GM12878 (cell line): ENCODE data around the gene CAB39. TPM values are rescaled to one million over a fixed set of nuclear protein-coding genes. Genes with fewer than 3 reads are reported as not detected.

Experiments
- GABPA ChIP-seq: IDR thresholded peaks from 2 replicates; pipeline ENCODE4 v1.6.1; 2014; ENCODE audit warnings: antibody characterized with exemption, low read depth, mild to moderate bottlenecking, inconsistent platforms
- GATAD2B ChIP-seq: fragments of 450-650 bp; conservative IDR thresholded peaks from 2 replicates; pipeline ENCODE4 v1.6.1; 2017; ENCODE audit warnings: low read depth, mild to moderate bottlenecking, moderate library complexity
- POLR2AphosphoS2 ChIP-seq: IDR thresholded peaks from 2 replicates; pipeline ENCODE4 v1.6.1; 2011; ENCODE audit warnings: low read depth, mild to moderate bottlenecking, low read length, improper control_type of control experiment, moderate library complexity
- POLR2AphosphoS5 ChIP-seq: IDR thresholded peaks from 2 replicates; pipeline ENCODE4 v1.6.1; 2011; ENCODE audit warnings: mild to moderate bottlenecking, low read length, inconsistent platforms
- PRDM15 ChIP-seq: fragments of 450-650 bp; formaldehyde crosslinking; IDR thresholded peaks from 2 replicates; pipeline ENCODE4 v1.4.0; 2020; ENCODE audit warnings: mild to moderate bottlenecking, moderate library complexity
- RCOR1 ChIP-seq: conservative IDR thresholded peaks from 2 replicates; pipeline ENCODE4 v1.6.1; 2012; ENCODE audit warnings: low read depth, low read length, improper control_type of control experiment
- polyA plus RNA-seq, 11 experiments: library from polyadenylated mRNA; depleted of rRNA in 4 of 11; unstranded in 6 of 11; stranded (reverse) in 5 of 11; fragments of >200 nt; fragmentation: Nextera tagmentation in 4 of 11; fragmentation: Illumina TruSeq in 1 of 11; extraction: Ambion mirVana in 4 of 11; extraction: Trizol in 1 of 11; gene quantifications; 1 replicate in 1 of 11; 2 replicates in 10 of 11; pipeline versions ENCODE4 v1.2.1 to v1.2.3, GENCODE V29; 2011 to 2016; ENCODE audit warnings: inconsistent platforms in 2 of 11, missing spikeins in 2 of 11, low read depth in 1 of 11
- total RNA-seq, 4 experiments: library from RNA; depleted of rRNA in 3 of 4; stranded (reverse); fragments of >200 nt in 3 of 4; fragmentation: Illumina TruSeq in 1 of 4; extraction: Trizol in 1 of 4; gene quantifications; 2 replicates each; pipeline versions ENCODE4 v1.2.1 to v1.2.3, GENCODE V29; 2013 to 2021
- TF ChIP-seq, protein P1 (sequence below): IDR thresholded peaks from 2 replicates; pipeline ENCODE4 v1.6.1; 2011; ENCODE audit warnings: borderline replicate concordance, low read depth, mild to moderate bottlenecking, moderate library complexity, low read length; ENCODE audit not compliant: insufficient read depth, poor library complexity, severe bottlenecking

Gene CAB39
- total and polyA plus RNA-seq, 10 of the 15 experiments (the other 5 are each of a cell fraction or from before 2014, with no cell fraction given): 13.3 to 129 (median 62.9) TPM

DNA sequence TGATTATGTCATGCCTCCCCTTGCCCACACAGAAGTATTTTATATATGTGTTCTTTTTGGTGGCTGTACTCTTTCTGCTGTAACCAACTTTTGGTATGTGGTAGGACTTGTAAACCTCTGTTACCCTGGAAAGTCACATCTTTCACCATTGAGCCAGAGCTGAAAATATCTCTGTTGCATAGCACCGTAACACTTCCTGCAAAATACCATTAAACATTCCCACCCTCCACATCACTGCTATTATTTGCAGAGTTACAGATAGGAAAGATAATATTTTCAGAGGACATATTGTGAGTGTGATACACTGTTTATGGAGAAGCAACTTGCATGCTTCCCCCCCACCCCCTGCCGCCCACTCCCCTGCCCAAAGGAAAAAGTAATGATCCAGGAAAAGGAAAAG is 44.8 kb downstream of the CAB39 start (continued):
- TF ChIP-seq, protein P1, sequence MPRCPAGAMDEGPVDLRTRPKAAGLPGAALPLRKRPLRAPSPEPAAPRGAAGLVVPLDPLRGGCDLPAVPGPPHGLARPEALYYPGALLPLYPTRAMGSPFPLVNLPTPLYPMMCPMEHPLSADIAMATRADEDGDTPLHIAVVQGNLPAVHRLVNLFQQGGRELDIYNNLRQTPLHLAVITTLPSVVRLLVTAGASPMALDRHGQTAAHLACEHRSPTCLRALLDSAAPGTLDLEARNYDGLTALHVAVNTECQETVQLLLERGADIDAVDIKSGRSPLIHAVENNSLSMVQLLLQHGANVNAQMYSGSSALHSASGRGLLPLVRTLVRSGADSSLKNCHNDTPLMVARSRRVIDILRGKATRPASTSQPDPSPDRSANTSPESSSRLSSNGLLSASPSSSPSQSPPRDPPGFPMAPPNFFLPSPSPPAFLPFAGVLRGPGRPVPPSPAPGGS: no peak
- TF ChIP-seq POLR2AphosphoS2 (no peak), PRDM15 (CRISPR knock-in tag) (no peak), POLR2AphosphoS5 (no peak), GATAD2B (no peak), GABPA (no peak), RCOR1 (no peak)
